Stimulated activated naive CD8-positive, alpha-beta T cell treated with anti-CD3 and anti-CD28 coated beads, Interleukin-15, Interleukin-2, amounts not matched to agents 100 ng/mL and 50 ng/mL, for 24 hours (primary cell): ENCODE data around the gene SPCS1.
"Not testable (repeated sequence)": the region's sequence is repeated elsewhere in the genome, so short reads cannot be mapped to it uniquely, and the experiment has no call there.

ENCODE experiments used
- H3K27ac Mint-ChIP-seq: one replicate; pipeline ENCODE4 v1.8.0; 2021; ENCODE audit warnings: mild to moderate bottlenecking, mixed read lengths
- H3K27me3 Mint-ChIP-seq: one replicate; pipeline ENCODE4 v1.8.0; 2021; ENCODE audit warnings: mixed read lengths
- H3K36me3 Mint-ChIP-seq: one replicate; pipeline ENCODE4 v1.8.0; 2021; ENCODE audit warnings: low read depth, mixed read lengths
- H3K4me1 Mint-ChIP-seq: one replicate; pipeline ENCODE4 v1.8.0; 2021; ENCODE audit warnings: low read depth, mixed read lengths
- H3K4me3 Mint-ChIP-seq: one replicate; pipeline ENCODE4 v1.8.0; 2021; ENCODE audit warnings: mild to moderate bottlenecking, mixed read lengths
- H3K9me3 Mint-ChIP-seq: one replicate; pipeline ENCODE4 v1.8.0; 2021; ENCODE audit warnings: mixed read lengths

Gene SPCS1

GRCh38 chr3:52705688-52706686 lies at the start of gene SPCS1, which contains the start of gene GLT8D1:
SPCS1 (plus strand) TSS chr3:52706106; CDS start chr3:52706247, 141 bp downstream.
GLT8D1 (minus strand) TSS chr3:52705791; CDS start chr3:52700460, 5,331 bp downstream.
- peak within 1 kb of the TSS; percentile 95 for H3K27ac Mint-ChIP-seq
- peaks cover 37% of the 10 kb centered on the region for H3K36me3 Mint-ChIP-seq
- peak within 1 kb of the TSS; percentile 97 for H3K4me3 Mint-ChIP-seq
- peaks cover 38% of the 10 kb centered on the region for H3K4me1 Mint-ChIP-seq
- no peaks in the 10 kb centered on the region for H3K9me3 Mint-ChIP-seq
- no peaks in the 10 kb centered on the region for H3K27me3 Mint-ChIP-seq

- Mint-ChIP-seq H3K36me3 (peaks cover 60% of the 10 kb centered on the region), H3K9me3 (no peaks in the 10 kb centered on the region), H3K4me1 (peaks cover 4% of the 10 kb centered on the region), H3K27me3 (no peaks in the 10 kb centered on the region), H3K27ac (no peak overlapping the region), H3K4me3 (no peak overlapping the region)
These were observed 45.9 kb upstream of the SPCS1 start for GRCh38 chr3:52660046-52660445.

- H3K4me3 Mint-ChIP-seq = no peak overlapping the region
- H3K27me3 Mint-ChIP-seq = no peaks in the 10 kb centered on the region
- H3K4me1 Mint-ChIP-seq = no peaks in the 10 kb centered on the region
- no peak overlapping the region for H3K27ac Mint-ChIP-seq
- no peaks in the 10 kb centered on the region for H3K9me3 Mint-ChIP-seq
- peaks cover 61% of the 10 kb centered on the region for H3K36me3 Mint-ChIP-seq
These were observed 42.8 kb upstream of the SPCS1 start for GRCh38 chr3:52663098-52663497.

- Mint-ChIP-seq H3K4me1 (peaks cover 29% of the 10 kb centered on the region), H3K4me3 (peak overlapping the region; percentile 72), H3K27ac (peak overlapping the region; percentile 98), H3K27me3 (no peaks in the 10 kb centered on the region), H3K9me3 (no peaks in the 10 kb centered on the region), H3K36me3 (peaks cover 58% of the 10 kb centered on the region)
These were observed 35.0 kb upstream of the SPCS1 start for GRCh38 chr3:52670621-52671521.

GRCh38 chr3:52671676-52672075 lies 34.2 kb upstream of the SPCS1 start:
- Mint-ChIP-seq H3K27ac (peak overlapping the region; percentile 98), H3K4me1 (peaks cover 29% of the 10 kb centered on the region), H3K36me3 (peaks cover 64% of the 10 kb centered on the region), H3K4me3 (peak overlapping the region; percentile 6), H3K9me3 (no peaks in the 10 kb centered on the region), H3K27me3 (no peaks in the 10 kb centered on the region)

- Mint-ChIP-seq H3K36me3 (peaks cover 65% of the 10 kb centered on the region), H3K4me1 (peaks cover 37% of the 10 kb centered on the region), H3K27ac (peak overlapping the region; percentile 37)
- not testable (repeated sequence) for H3K9me3 Mint-ChIP-seq, H3K4me3 Mint-ChIP-seq, H3K27me3 Mint-ChIP-seq
These were observed 29.7 kb upstream of the SPCS1 start for GRCh38 chr3:52676201-52676600.

- Mint-ChIP-seq H3K4me3 (no peak overlapping the region), H3K9me3 (no peaks in the 10 kb centered on the region), H3K27me3 (no peaks in the 10 kb centered on the region), H3K36me3 (peaks cover 62% of the 10 kb centered on the region), H3K4me1 (peaks cover 45% of the 10 kb centered on the region), H3K27ac (peak overlapping the region; percentile 64)
These were observed 27.4 kb upstream of the SPCS1 start for GRCh38 chr3:52678265-52679198.

GRCh38 chr3:52679199-52679538 lies 26.7 kb upstream of the SPCS1 start:
- Mint-ChIP-seq H3K36me3 (peaks cover 62% of the 10 kb centered on the region), H3K4me3 (no peak overlapping the region), H3K9me3 (no peaks in the 10 kb centered on the region), H3K27me3 (no peaks in the 10 kb centered on the region), H3K27ac (peak overlapping the region; percentile 64), H3K4me1 (peaks cover 51% of the 10 kb centered on the region)

- Mint-ChIP-seq H3K27ac (peak overlapping the region; percentile 87), H3K9me3 (no peaks in the 10 kb centered on the region), H3K27me3 (no peaks in the 10 kb centered on the region), H3K4me3 (no peak overlapping the region), H3K4me1 (peaks cover 58% of the 10 kb centered on the region), H3K36me3 (peaks cover 67% of the 10 kb centered on the region)
These were observed 26.1 kb upstream of the SPCS1 start for GRCh38 chr3:52679811-52680210.

- Mint-ChIP-seq H3K27me3 (no peaks in the 10 kb centered on the region), H3K27ac (peak overlapping the region; percentile 87), H3K4me1 (peaks cover 67% of the 10 kb centered on the region), H3K36me3 (peaks cover 62% of the 10 kb centered on the region), H3K4me3 (peak overlapping the region; percentile 59), H3K9me3 (no peaks in the 10 kb centered on the region)
These were observed 24.3 kb upstream of the SPCS1 start for GRCh38 chr3:52681596-52681995.

GRCh38 chr3:52682016-52682415 lies 23.9 kb upstream of the SPCS1 start:
- Mint-ChIP-seq H3K4me1 (peaks cover 68% of the 10 kb centered on the region), H3K36me3 (peaks cover 62% of the 10 kb centered on the region), H3K4me3 (peak overlapping the region; percentile 59)

GRCh38 chr3:52683611-52684010 lies 22.3 kb upstream of the SPCS1 start:
- Mint-ChIP-seq H3K36me3 (peaks cover 68% of the 10 kb centered on the region), H3K4me1 (peaks cover 84% of the 10 kb centered on the region), H3K27ac (peak overlapping the region; percentile 12), H3K9me3 (no peaks in the 10 kb centered on the region), H3K4me3 (no peak overlapping the region), H3K27me3 (no peaks in the 10 kb centered on the region)

More at GRCh38 chr3:52682016-52682415, 23.9 kb upstream of the SPCS1 start:
- no peaks in the 10 kb centered on the region for H3K9me3 Mint-ChIP-seq
- peak overlapping the region; percentile 87 for H3K27ac Mint-ChIP-seq
- H3K27me3 Mint-ChIP-seq = no peaks in the 10 kb centered on the region

- peak overlapping the region; percentile 95 for H3K4me3 Mint-ChIP-seq
- H3K36me3 Mint-ChIP-seq = peaks cover 68% of the 10 kb centered on the region
- peak overlapping the region; percentile 97 for H3K27ac Mint-ChIP-seq
- H3K9me3 Mint-ChIP-seq = no peaks in the 10 kb centered on the region
- H3K4me1 Mint-ChIP-seq = peaks cover 85% of the 10 kb centered on the region
- no peaks in the 10 kb centered on the region for H3K27me3 Mint-ChIP-seq
These were observed 21.7 kb upstream of the SPCS1 start for GRCh38 chr3:52684184-52684583.

GRCh38 chr3:52685285-52685708 lies 20.6 kb upstream of the SPCS1 start:
- peak overlapping the region; percentile 97 for H3K27ac Mint-ChIP-seq
- no peaks in the 10 kb centered on the region for H3K9me3 Mint-ChIP-seq
- peaks cover 68% of the 10 kb centered on the region for H3K36me3 Mint-ChIP-seq
- H3K27me3 Mint-ChIP-seq = no peaks in the 10 kb centered on the region
- H3K4me1 Mint-ChIP-seq = peaks cover 86% of the 10 kb centered on the region
- peak overlapping the region; percentile 95 for H3K4me3 Mint-ChIP-seq
